Mesenteric fat pad (tissue), 1 donor: ENCODE measurements around the gene UGT2B7. TPM values are rescaled to one million over a fixed set of nuclear protein-coding genes. Genes with fewer than 3 reads are reported as not detected.
"Not testable (repeated sequence)": the region's sequence is repeated elsewhere in the genome, so short reads cannot be mapped to it uniquely, and the experiment has no call there.

Experiments
- DNase-seq: peaks from one replicate; pipeline ENCODE4 v3.0.0-alpha.2; 2020; ENCODE audit warnings: low spot score
- long read RNA-seq: library from polyadenylated mRNA; unstranded; transcript quantifications from one replicate; pipeline ENCODE4 v2.0.0, GENCODE V29; 2020
- total RNA-seq: library from RNA; stranded (reverse); fragmentation: NEBNext Ultra II Directional; extraction: Animal tissue kit (Norgen Biotek cat#: 25700); gene quantifications from one replicate; pipeline ENCODE4 v1.2.1, GENCODE V29; 2021
- donor health status: DM: yes; HTN: yes; CAD: no.

Gene UGT2B7
- not detected for total RNA-seq
- long read RNA-seq, result 0 reads

GRCh38 chr4:69096111-69096656, at the start of gene UGT2B7:
Gene UGT2B7 (plus strand): TSS chr4:69096474. CDS start chr4:69096521, 47 bp downstream.
- DNase-seq, result no peak

GRCh38 chr4:69049860-69050259, 46.4 kb upstream of the UGT2B7 start:
- DNase-seq, result no peak

GRCh38 chr4:69050853-69051575, 45.3 kb upstream of the UGT2B7 start:
- not testable (repeated sequence) for DNase-seq

GRCh38 chr4:69051576-69051943, 44.7 kb upstream of the UGT2B7 start:
- DNase-seq, result no peak

GRCh38 chr4:69053309-69053885, 42.9 kb upstream of the UGT2B7 start:
- not testable (repeated sequence) for DNase-seq

GRCh38 chr4:69054033-69054432, 42.2 kb upstream of the UGT2B7 start:
- DNase-seq, result not testable (repeated sequence)

GRCh38 chr4:69054578-69055200, 41.6 kb upstream of the UGT2B7 start:
- DNase-seq, result no peak

GRCh38 chr4:69056150-69056549, 40.1 kb upstream of the UGT2B7 start:
- DNase-seq, result no peak

GRCh38 chr4:69056921-69057550, 39.2 kb upstream of the UGT2B7 start:
- no peak for DNase-seq

- DNase-seq, result no peak
Observed at GRCh38 chr4:69057620-69058409, 38.5 kb upstream of the UGT2B7 start.

GRCh38 chr4:69058410-69059059, 37.7 kb upstream of the UGT2B7 start:
- DNase-seq, result no peak

- DNase-seq, result no peak
Observed at GRCh38 chr4:69060651-69061308, 35.5 kb upstream of the UGT2B7 start.

- DNase-seq, result no peak
Observed at GRCh38 chr4:69064391-69064790, 31.9 kb upstream of the UGT2B7 start.

- no peak for DNase-seq
Observed at GRCh38 chr4:69066945-69067344, 29.3 kb upstream of the UGT2B7 start.

- no peak for DNase-seq
Observed at GRCh38 chr4:69069085-69069484, 27.2 kb upstream of the UGT2B7 start.

- no peak for DNase-seq
Observed at GRCh38 chr4:69070590-69070989, 25.7 kb upstream of the UGT2B7 start.

- DNase-seq, result no peak
Observed at GRCh38 chr4:69071286-69071685, 25.0 kb upstream of the UGT2B7 start.

- DNase-seq, result no peak
Observed at GRCh38 chr4:69073375-69073774, 22.9 kb upstream of the UGT2B7 start.

- no peak for DNase-seq
Observed at GRCh38 chr4:69075061-69075792, 21.0 kb upstream of the UGT2B7 start.
